CD4-positive, alpha-beta T cell treated with Interleukin-17A for 4 hours (primary cell): Measurements from ENCODE around the gene DSCAML1.
"Not testable (repeated sequence)": the region's sequence is repeated elsewhere in the genome, so short reads cannot be mapped to it uniquely, and the experiment has no call there.

Experiments
- DNase-seq: peaks from one replicate; pipeline ENCODE4 v3.0.0-alpha.2; 2020; ENCODE audit warnings: mixed read lengths

Gene DSCAML1

GRCh38 chr11:117817368-117818040 is 20.5 kb upstream of the DSCAML1 start:
- DNase-seq: peak; percentile 89

DNA sequence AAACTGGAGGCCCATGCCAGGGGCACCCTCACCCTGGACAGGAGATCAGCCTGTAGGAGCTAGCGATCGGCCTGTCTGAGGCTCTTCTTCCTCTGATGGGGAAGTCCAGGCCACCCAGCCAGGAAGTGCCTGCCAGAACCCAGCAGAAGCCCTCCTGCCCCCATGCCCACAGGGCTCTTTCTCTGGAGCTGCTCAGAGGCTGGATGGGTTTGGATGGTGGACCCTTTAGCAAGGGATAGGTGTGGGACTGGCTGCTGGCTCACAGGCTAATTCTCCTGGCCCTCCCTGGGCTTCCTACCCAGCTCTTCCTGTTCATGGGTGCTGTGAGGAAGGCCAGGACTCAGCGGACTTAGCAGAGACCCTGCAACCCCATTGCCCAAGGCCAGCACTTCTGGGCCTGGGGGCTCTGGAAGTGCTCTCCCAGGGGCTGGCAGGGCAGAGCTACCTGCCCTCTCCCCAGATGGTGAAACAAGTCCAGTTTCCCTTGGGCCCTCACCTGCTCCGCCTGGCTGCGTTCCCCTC is 19.9 kb upstream of the DSCAML1 start:
- no peak for DNase-seq

- DNase-seq: no peak
Measured at GRCh38 chr11:117816151-117816741, 19.2 kb upstream of the DSCAML1 start.

- peak; percentile 68 for DNase-seq
Measured at GRCh38 chr11:117815262-117815803, 18.3 kb upstream of the DSCAML1 start.

- DNase-seq: peak; percentile 95
Measured at GRCh38 chr11:117814766-117815261, 17.8 kb upstream of the DSCAML1 start.

DNA sequence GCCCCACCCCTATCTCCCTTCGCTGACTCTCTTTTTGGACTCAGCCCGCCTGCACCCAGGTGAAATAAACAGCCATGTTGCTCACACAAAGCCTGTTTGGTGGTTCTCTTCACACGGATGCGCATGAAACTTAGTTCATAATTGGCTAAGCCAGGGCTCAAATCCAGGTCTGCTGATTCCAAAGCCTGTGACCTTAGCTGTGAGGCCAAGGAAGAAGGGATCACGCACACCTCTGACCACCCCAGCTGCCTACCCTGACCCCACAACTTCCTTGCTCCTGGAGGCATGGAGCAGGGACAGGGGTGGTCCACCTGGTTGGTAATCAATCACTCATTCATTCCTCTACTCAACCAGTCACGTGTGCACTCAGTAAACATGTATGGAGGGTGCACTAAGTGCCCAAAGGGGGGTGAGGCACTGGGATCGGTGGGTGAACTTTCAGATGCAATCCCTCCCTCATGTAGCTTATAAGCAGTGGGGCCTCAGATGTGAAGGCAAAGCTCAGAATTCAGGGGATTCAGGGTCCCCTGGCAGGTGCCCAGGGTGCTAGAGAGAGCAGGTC is 17.3 kb upstream of the DSCAML1 start:
- DNase-seq: no peak

DNA sequence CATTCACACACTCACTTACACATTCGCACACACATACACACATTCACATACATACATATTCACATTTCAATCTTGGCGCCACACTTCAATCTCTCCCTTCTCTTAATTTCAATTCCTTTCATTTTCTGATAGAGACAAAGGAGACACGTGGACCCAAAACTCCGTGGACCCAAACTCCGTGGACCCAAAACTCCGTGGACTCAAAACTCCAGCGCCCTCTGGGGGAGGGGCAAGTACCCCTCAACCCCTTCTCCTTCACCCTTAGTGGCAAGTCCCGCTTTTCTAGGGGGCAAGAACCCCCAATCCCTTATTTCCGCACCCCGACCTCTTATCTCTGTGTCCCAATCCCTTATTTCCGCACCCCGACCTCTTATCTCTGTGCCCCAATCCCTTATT is 13.0 kb upstream of the DSCAML1 start:
- DNase-seq: not testable (repeated sequence)

DNA sequence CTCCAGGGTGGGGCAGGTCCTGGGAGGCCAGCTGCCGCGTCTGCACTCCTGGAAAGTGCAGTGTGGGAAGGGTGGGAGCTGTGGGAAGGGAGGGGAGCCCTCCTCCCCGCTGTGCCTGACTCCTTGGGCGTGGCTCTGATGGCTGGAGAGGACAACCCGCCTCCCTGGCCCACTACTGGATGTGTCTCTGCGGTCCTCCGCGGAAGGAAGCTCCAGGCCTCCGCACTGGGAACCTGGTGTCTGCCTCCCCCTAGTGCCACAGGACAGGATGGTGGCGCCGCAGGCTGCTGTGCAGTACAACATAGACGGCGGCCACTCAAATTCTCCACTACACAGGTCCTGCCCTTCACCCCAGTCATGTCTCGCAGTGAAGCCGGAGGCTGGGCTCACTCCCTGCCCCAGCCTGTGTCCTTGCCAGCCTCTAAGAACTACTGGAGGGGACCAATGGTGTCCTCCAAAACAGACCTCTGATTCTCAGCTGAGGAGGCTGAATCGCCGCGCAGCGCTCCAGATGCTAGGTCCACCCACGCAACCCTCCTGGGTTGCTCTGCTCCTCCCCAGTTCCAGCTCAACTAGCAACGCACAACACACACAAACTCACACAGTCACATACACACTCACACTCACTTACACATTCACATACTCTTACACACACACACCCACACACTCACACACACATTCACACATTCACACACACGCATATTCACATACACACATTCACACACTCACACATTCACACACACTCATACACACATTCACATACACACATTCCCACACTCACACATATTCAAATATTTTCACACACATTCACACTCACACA is 12.4 kb upstream of the DSCAML1 start:
- DNase-seq: peak; percentile 57

DNA sequence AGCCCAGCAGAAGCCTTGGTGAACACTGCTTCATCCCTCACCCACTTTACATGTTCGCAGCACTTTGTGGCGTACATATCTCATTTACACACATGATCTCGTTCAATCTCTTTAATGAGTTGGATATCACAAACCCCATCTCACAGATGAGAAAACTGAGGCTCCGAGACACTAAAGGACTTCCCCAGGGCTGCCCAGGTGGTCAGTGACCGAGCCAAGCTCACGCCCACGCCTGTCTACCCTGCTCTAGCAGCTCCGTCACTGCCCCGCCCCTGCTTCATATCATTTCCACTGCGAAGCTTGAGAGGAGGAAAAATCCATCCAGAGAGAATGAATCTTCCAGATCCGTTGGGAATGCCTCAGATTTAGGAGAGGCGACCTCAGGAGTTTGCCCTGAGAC is 11.8 kb upstream of the DSCAML1 start:
- DNase-seq: no peak

DNA sequence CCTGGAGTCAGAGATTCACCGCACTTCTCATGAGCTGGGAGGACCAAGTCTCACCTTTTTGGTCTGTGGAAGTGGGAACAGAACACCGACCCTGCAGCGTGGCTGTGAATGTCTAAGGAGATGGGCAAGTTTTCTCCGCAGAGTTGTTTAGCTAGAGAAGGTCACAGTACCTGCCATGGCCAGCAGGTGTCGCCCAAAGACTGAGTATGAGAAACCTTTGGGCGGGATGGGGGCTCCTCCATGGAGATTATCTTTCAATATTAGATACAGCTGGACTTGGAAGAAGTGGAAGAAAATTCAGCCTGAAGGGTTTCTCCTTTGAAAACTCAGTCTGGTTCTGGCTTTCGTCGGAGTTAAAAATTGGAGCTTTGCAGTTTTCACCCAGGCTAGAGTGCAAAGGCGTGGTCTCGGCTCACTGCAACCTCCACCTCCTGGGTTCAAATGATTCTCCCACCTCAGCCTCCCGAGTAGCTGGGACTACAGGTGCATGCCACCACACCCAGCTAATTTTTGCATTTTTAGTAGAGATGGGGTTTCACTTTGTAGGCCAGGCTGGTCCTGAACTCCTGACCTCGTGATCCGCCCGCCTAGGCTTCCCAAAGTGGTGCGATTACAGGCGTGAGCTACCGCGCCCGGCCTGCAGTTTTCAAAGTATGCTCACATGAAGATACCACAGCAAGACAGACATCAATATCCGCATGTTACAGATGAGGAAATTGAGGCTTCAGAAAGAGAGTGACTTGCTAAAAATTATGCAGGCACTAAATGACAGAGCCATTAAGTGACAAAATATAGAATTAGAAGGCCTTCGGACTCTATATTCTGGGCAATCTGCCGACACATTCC is 10.7 kb upstream of the DSCAML1 start:
- peak; percentile 88 for DNase-seq

DNA sequence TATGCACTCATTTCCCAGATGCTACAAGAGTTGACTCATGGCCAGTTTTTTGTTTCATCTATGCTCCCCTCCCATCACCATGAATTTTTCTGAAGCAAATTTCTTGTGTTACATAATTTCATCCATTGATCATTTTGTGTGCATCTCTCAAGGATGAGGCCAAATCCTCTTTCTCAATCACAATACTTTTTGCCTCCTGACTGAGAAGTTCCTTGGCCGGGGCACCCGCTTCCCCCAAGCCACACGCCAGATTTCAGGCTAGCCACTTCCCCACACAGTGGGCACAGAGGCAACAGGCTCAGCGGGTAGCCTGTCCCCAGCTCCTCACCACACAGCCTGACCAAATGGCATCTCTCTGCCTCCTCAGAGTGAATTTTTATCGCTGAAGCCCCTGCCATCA is 9.8 kb upstream of the DSCAML1 start:
- DNase-seq: no peak

DNA sequence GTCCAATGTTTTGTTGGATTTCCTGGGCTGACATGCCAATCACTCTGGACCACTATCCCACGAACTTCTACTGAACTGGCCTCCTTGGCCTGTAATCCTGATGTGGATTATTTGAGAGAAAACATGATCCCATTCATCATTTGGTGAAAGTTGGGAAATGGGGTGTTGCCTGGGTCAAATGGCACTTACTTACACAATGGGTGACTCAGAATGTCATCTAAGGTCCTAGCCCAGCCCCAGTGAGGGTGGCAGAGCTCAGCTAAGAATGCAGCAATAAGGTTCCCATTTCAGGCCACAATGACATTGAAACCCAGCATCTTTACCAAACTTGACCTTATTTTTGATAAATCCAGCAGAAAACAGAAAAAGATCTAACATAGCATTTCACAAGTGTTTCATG is 8.0 kb upstream of the DSCAML1 start:
- no peak for DNase-seq

- no peak for DNase-seq
Measured at GRCh38 chr11:117803896-117804295, 6.9 kb upstream of the DSCAML1 start.

DNA sequence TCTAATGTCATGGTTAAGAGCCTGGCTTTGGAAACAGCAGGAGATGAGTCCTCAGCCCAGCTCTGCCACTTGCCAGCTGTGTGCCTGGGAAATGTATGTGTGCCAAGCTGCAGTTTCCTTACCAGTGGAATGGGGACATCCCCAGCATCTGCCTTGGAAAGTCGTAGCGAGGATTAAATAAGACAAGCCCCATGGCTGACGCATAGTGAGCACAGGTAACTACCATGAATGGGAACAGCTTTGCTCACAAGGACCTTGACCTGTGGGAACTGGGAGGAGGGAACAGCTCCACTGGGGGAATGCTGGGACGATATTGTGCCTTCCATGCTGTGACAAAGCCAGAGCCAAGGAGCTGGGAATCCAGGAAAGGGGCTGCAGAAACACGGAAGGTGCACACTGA is 2.6 kb upstream of the DSCAML1 start:
- DNase-seq: no peak

GRCh38 chr11:117796456-117796871 is 552 bp downstream of the DSCAML1 start:
- no peak for DNase-seq

DNA sequence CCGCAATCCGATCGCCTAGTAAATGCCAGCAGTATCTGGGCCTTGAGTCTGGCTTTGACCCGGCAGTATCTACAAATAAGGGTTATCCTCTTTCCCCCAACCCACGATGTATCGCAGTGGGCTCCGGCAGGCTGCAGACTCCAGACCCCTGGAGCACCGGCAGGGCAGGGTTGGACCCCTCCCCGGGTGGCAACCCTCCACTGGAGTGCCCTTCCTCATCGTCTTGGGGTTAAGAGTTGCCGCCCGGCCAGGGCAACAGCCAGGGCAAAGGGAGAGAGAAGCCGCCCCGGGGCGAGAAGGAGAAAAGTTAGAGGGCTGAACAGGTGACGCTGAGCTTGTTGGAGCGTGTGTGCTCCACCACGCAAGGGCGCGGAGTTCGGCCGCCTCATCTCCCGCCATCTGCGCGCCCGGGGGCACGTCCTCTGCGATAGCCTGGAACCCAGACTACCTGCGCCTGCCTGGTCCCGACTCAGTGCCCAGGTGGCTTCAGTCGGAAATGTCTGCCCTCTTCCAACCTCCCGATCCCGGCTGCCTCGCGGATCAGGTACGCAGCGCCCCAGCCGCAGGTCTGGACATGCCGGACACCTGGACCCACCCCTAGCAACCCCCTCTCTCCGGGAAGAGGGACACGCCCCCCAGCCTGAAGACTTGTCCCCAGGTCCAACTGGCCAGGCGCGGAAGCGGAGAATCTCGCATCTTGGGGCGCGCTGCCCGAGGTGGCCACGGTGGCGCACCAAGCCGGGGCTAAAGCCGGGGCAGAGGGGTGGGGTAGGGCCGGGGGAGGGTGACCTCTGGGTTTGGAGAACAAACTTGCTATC is 1.2 kb downstream of the DSCAML1 start:
- DNase-seq: no peak

- no peak for DNase-seq
Measured at GRCh38 chr11:117794772-117795629, 2.0 kb downstream of the DSCAML1 start.

DNA sequence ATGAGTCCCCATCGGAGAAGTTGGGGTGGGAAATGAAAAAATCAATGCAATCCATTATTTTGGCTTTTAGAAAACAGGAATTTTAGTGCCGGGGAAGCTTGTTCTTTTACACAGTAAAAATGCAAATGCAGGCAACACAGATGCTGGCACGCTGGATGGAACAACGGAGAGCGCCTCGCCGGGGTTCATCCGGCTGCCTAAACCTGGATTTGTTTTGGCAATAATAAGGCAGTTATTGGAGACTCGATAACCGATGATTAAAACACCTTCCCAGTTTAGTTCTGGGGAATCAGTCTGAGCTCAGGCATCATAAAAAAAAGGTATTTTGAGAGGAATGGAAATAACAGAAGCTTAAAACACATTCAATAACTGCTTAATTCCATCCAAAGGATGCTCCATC is 2.9 kb downstream of the DSCAML1 start:
- DNase-seq: no peak

DNA sequence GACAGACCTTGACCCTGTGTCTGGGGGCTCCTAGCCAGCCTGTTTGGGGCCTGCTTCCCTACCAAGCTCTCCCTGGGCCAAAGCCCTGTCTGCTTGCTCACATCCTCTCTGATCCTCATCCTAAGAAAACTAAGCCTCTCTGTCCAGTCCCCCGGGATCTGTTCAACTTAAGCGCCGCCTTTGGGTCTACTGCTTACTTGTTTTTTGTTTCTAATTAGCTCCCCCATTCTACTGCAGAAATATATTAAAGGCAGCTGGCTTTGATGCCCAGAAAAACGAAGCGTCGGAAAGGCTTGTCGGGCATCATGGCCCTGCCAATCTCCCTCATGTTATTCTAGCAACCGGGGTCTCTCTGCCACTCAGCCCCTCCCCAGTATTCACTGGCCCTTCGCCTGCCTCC is 3.4 kb downstream of the DSCAML1 start:
- no peak for DNase-seq

DNA sequence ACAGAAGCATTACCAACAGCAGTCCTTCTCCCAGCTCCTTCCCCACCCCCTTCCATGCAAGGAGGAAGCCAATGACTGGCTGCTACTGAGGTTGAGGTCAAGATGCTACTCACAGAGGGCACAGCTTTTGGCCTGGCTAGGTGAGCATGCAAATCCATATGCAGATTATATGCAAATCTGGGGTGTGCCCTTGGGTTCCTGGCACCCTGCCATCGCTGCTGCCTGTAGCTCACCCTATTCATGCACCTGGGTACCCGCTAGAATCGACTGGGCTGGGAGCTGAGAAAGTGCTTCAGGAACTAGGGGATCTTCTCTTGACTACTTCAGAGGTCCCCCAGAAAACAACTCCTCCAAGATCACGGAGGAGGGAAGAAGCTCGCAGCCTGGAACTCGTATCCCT is 4.0 kb downstream of the DSCAML1 start:
- no peak for DNase-seq
